NT2/D1 (cell line): ENCODE measurements around the gene PRCD.
"Not testable (repeated sequence)": the region's sequence is repeated elsewhere in the genome, so short reads cannot be mapped to it uniquely, and the experiment has no call there.

Source experiments
- SUZ12 ChIP-seq: IDR thresholded peaks from 2 replicates; pipeline ENCODE4 v1.6.1; 2011; ENCODE audit not compliant: insufficient read length, insufficient read depth; ENCODE audit errors: extremely low read depth
- YY1 ChIP-seq: IDR thresholded peaks from 2 replicates; pipeline ENCODE4 v1.6.1; 2011; ENCODE audit not compliant: insufficient read length, insufficient read depth
- ZNF274 ChIP-seq: IDR thresholded peaks from 2 replicates; pipeline ENCODE4 v1.6.1; 2011; ENCODE audit warnings: mild to moderate bottlenecking, low read depth, low read length

- not testable (repeated sequence) for TF ChIP-seq YY1, SUZ12, ZNF274
Measured at GRCh38 chr17:76514355-76514754, 25.5 kb upstream of the PRCD start.
